H1 (cell line): Measurements from ENCODE around the gene PXDN. TPM values are rescaled to one million over a fixed set of nuclear protein-coding genes. Genes with fewer than 3 reads are reported as not detected.

Source experiments
- CTCF ChIA-PET: fragments of 300-600 bp; sonication (Branson Sonifier 250); formaldehyde crosslinking; loops from one replicate; lab custom pipeline; 2021; ENCODE audit not compliant: partially characterized antibody; lab: Charles Lee
- POLR2A ChIA-PET: fragments of 300-600 bp; sonication (Branson Sonifier 250); formaldehyde crosslinking; loops from one replicate; lab custom pipeline; 2021; ENCODE audit warnings: inconsistent platforms; ENCODE audit not compliant: partially characterized antibody; lab: Charles Lee
- DNase-seq, 2 experiments: peaks; one replicate each; pipeline versions ENCODE4 v3.0.0 to v3.0.0-alpha.2; 2010 to 2022; ENCODE audit warnings: low spot score in 2 of 2, low read depth in 1 of 2, mixed read lengths in 1 of 2
- FAIRE-seq: peaks from 2 replicates; lab custom pipeline; 2011; peaks lifted over from hg19 to GRCh38; lab: Jason Lieb, UNC
- H2AFZ ChIP-seq: 2 replicates; pipeline ENCODE4 v1.8.1; 2012; ENCODE audit warnings: low read length, inconsistent platforms
- H2AK5ac ChIP-seq: 2 replicates; pipeline ENCODE4 v1.6.1; 2013; ENCODE audit warnings: low read depth, low read length
- H2BK120ac ChIP-seq: replicated peaks from 2 replicates; pipeline ENCODE3; 2013; ENCODE audit warnings: low read depth, low read length, inconsistent platforms
- H2BK12ac ChIP-seq: 2 replicates; pipeline ENCODE4 v1.6.1; 2013; ENCODE audit warnings: low read depth, low read length
- H2BK15ac ChIP-seq: 2 replicates; pipeline ENCODE4 v1.6.1; 2013; ENCODE audit warnings: low read length
- H2BK20ac ChIP-seq: 2 replicates; pipeline ENCODE4 v1.6.1; 2013; ENCODE audit warnings: low read length
- H2BK5ac ChIP-seq: 2 replicates; pipeline ENCODE4 v1.6.1; 2013; ENCODE audit warnings: low read depth, low read length
- H3K14ac ChIP-seq: 2 replicates; pipeline ENCODE4 v1.6.1; 2013; ENCODE audit warnings: inconsistent platforms; ENCODE audit not compliant: insufficient read length
- H3K18ac ChIP-seq: 2 replicates; pipeline ENCODE4 v1.6.1; 2013; ENCODE audit warnings: low read length; ENCODE audit errors: extremely low read depth
- H3K23ac ChIP-seq: 2 replicates; pipeline ENCODE4 v1.6.1; 2013; ENCODE audit warnings: inconsistent platforms; ENCODE audit not compliant: insufficient read length
- H3K23me2 ChIP-seq: 2 replicates; pipeline ENCODE4 v1.6.1; 2013; ENCODE audit warnings: low read depth, low read length
- H3K27ac ChIP-seq: 2 replicates; pipeline ENCODE4 v1.6.1; 2011; ENCODE audit warnings: low read depth, low read length, inconsistent platforms
- H3K27me3 ChIP-seq, 4 experiments: replicated peaks in 1 of 4; 1 replicate in 1 of 4; 2 replicates in 3 of 4; pipeline versions ENCODE4 v1.6.1 to v1.8.1; 2011 to 2013; ENCODE audit warnings: low read length in 3 of 4, mild to moderate bottlenecking in 3 of 4, inconsistent platforms in 2 of 4, mixed read lengths in 2 of 4, moderate library complexity in 1 of 4; ENCODE audit not compliant: control insufficient read depth in 3 of 4, insufficient read depth in 3 of 4; ENCODE audit errors: extremely low read depth in 1 of 4
- H3K36me3 ChIP-seq, 4 experiments: 2 replicates each; pipeline versions ENCODE4 v1.6.1 to v1.8.1; 2011 to 2013; ENCODE audit warnings: mild to moderate bottlenecking in 4 of 4, low read length in 3 of 4, moderate library complexity in 2 of 4, control low read depth in 1 of 4, inconsistent platforms in 1 of 4; ENCODE audit not compliant: insufficient read depth in 4 of 4, control insufficient read depth in 2 of 4
- H3K4ac ChIP-seq: replicated peaks from 2 replicates; pipeline ENCODE3; 2013; ENCODE audit warnings: low read length, low read depth, mixed read lengths, inconsistent platforms; ENCODE audit not compliant: insufficient read length
- H3K4me1 ChIP-seq, 4 experiments: replicated peaks in 1 of 4; 1 replicate in 1 of 4; 2 replicates in 3 of 4; pipeline versions ENCODE4 v1.6.1 to v1.8.1; 2011 to 2013; ENCODE audit warnings: low read length in 3 of 4, inconsistent platforms in 2 of 4, mixed read lengths in 1 of 4; ENCODE audit not compliant: insufficient read depth in 4 of 4, control insufficient read depth in 3 of 4
- H3K4me2 ChIP-seq, 2 experiments: 2 replicates each; pipeline versions ENCODE4 v1.6.1 to v1.8.1; 2011 to 2013; ENCODE audit warnings: low read depth in 2 of 2, low read length in 2 of 2, control low read depth in 1 of 2, inconsistent platforms in 1 of 2, mild to moderate bottlenecking in 1 of 2; ENCODE audit not compliant: insufficient read depth in 1 of 2
- H3K4me3 ChIP-seq, 4 experiments: fragments of 200-600, 300-600 bp in 1 of 4; sonication (generic), shearing (Covaris generic), sonication (Bioruptor Twin) in 1 of 4; 2 replicates each; pipeline versions ENCODE4 v1.5.1 to v1.8.1; 2011 to 2016; ENCODE audit warnings: low read length in 4 of 4, low read depth in 3 of 4, control low read depth in 2 of 4, inconsistent platforms in 2 of 4, mild to moderate bottlenecking in 2 of 4, mixed read lengths in 1 of 4, moderate library complexity in 1 of 4; ENCODE audit not compliant: insufficient read depth in 2 of 4; ENCODE audit errors: extremely low read depth in 1 of 4
- H3K56ac ChIP-seq: replicated peaks from 2 replicates; pipeline ENCODE3; 2013; ENCODE audit warnings: low read depth, mild to moderate bottlenecking, mixed read lengths, low read length, inconsistent platforms; ENCODE audit not compliant: insufficient read length
- H3K79me1 ChIP-seq: 2 replicates; pipeline ENCODE4 v1.6.1; 2013; ENCODE audit warnings: low read depth, low read length, control low read depth
- H3K79me2 ChIP-seq, 2 experiments: 2 replicates each; pipeline versions ENCODE4 v1.6.1 to v1.8.1; 2012 to 2013; ENCODE audit warnings: low read length in 2 of 2, mild to moderate bottlenecking in 2 of 2, inconsistent platforms in 1 of 2; ENCODE audit not compliant: insufficient read depth in 2 of 2, control insufficient read depth in 1 of 2
- H3K9ac ChIP-seq, 4 experiments: replicated peaks in 1 of 4; 1 replicate in 1 of 4; 2 replicates in 3 of 4; pipeline versions ENCODE4 v1.6.1 to v1.8.1; 2011 to 2013; ENCODE audit warnings: low read depth in 3 of 4, low read length in 3 of 4, control low read depth in 2 of 4, mild to moderate bottlenecking in 2 of 4, moderate library complexity in 2 of 4, inconsistent platforms in 1 of 4; ENCODE audit errors: extremely low read depth in 1 of 4
- H3K9me3 ChIP-seq, 2 experiments: 2 replicates each; pipeline versions ENCODE4 v1.6.1 to v1.8.1; 2012 to 2013; ENCODE audit warnings: mild to moderate bottlenecking in 2 of 2, moderate library complexity in 2 of 2, control low read depth in 1 of 2, inconsistent platforms in 1 of 2, low read depth in 1 of 2, low read length in 1 of 2, mixed read lengths in 1 of 2; ENCODE audit not compliant: insufficient read depth in 2 of 2
- H4K20me1 ChIP-seq, 2 experiments: replicated peaks in 1 of 2; 2 replicates each; pipeline versions ENCODE3 to v1.8.1; 2011 to 2013; ENCODE audit warnings: inconsistent platforms in 2 of 2, low read length in 2 of 2, mild to moderate bottlenecking in 1 of 2; ENCODE audit not compliant: insufficient read depth in 2 of 2, control insufficient read depth in 1 of 2
- H4K5ac ChIP-seq: 2 replicates; pipeline ENCODE4 v1.6.1; 2013; ENCODE audit warnings: low read length, low read depth, mixed read lengths, inconsistent platforms; ENCODE audit not compliant: insufficient read length
- H4K8ac ChIP-seq: 2 replicates; pipeline ENCODE4 v1.8.0; 2013; ENCODE audit warnings: mild to moderate bottlenecking, moderate library complexity, low read length, inconsistent platforms; ENCODE audit not compliant: insufficient read depth; ENCODE audit errors: extremely low read depth
- H4K91ac ChIP-seq: replicated peaks from 2 replicates; pipeline ENCODE3; 2013; ENCODE audit warnings: low read length, mixed read lengths, inconsistent platforms; ENCODE audit not compliant: insufficient read length
- EP300 ChIP-seq, 2 experiments: IDR thresholded peaks; 1 replicate in 1 of 2; 2 replicates in 1 of 2; pipeline ENCODE4 v1.6.1; 2011 to 2012; ENCODE audit warnings: low read depth in 2 of 2, low read length in 2 of 2, mild to moderate bottlenecking in 2 of 2, borderline replicate concordance in 1 of 2, inconsistent platforms in 1 of 2, moderate library complexity in 1 of 2
- WGBS, 2 experiments: shearing (Covaris generic) in 1 of 2; methylation state at CpG; one replicate each; pipeline versions ENCODE4 v1.1.6 to v1.1.7; 2013 to 2015; ENCODE audit warnings: low lambda C conversion rate in 2 of 2, mixed read lengths in 2 of 2, inconsistent platforms in 1 of 2, low coverage in 1 of 2, missing lambda C conversion rate in 1 of 2; ENCODE audit not compliant: insufficient replicate concordance in 2 of 2, insufficient coverage in 1 of 2, insufficient read length in 1 of 2; ENCODE audit errors: extremely low coverage in 1 of 2, missing lambda C conversion rate in 1 of 2; 5-methylcytosine and 5-hydroxymethylcytosine counted together
- polyA plus RNA-seq, 7 experiments: library from polyadenylated mRNA; depleted of rRNA in 3 of 7; stranded (reverse) in 5 of 7; unstranded in 2 of 7; fragments of >200 nt in 5 of 7; fragments of 200-250 nt in 2 of 7; gene quantifications; 1 replicate in 5 of 7; 2 replicates in 1 of 7; 4 replicates in 1 of 7; pipeline versions ENCODE4 v1.2.1 to v1.2.3, GENCODE V29; 2011 to 2013; ENCODE audit warnings: missing spikeins in 2 of 7, mixed read lengths in 2 of 7
- total RNA-seq: library from RNA; stranded (reverse); fragmentation: NEBNext Ultra II Directional; extraction: Animal tissue kit (Norgen Biotek cat#: 25700); gene quantifications from 2 replicates; pipeline ENCODE4 v1.2.1, GENCODE V29; 2021
- TF ChIP-seq, protein P1 (sequence below): IDR thresholded peaks from 2 replicates; pipeline ENCODE4 v1.6.1; 2012; ENCODE audit warnings: inconsistent platforms

Gene PXDN
- total and polyA plus RNA-seq, 2 of the 8 experiments (the other 6 are each of a cell fraction or from before 2014, with no cell fraction given): 104 to 141 TPM

DNA sequence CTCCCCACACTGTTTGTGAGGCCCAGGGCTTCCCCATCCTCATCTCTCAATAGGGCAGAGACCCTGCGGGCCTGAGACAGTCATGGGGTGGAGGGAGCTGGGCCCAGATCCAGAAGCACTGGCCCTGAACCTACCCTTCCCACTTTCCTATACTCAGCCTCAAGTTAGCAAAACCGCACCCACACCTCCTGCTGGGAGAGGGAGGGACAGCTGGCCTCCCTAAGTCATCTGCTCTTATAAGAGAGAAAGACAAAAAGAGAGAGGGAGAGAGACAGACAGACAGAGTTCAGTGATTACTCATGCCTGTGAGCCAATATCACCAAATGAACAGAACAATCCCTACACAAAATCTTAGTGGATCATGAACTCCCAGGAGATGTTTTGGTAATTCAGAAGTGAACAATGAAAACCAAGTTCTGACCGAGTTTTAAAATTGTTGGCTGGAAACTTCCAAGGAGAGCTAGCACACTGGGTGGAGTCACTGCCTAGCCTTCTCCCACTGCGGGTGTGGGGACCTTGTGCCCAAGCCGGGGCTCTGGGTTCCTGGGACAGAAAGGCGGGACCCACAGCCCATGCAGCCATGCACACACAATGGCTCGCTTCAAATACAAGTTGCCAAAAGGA is 130.5 kb downstream of the PXDN start:
- Histone ChIP-seq H2BK20ac (peak overlapping the region; percentile 53; the same call in 1 of the 2 replicates), H2AK5ac (no peak overlapping the region), H2BK12ac (peak overlapping the region; percentile 75; the same call in 1 of the 2 replicates), H4K91ac (no peak overlapping the region), H3K9ac (no peak overlapping the region; a peak in 1 of 7 replicates), H4K5ac (peak overlapping the region; percentile 38), H2BK15ac (no peak overlapping the region; the same call in 1 of the 2 replicates), H3K56ac (no peak overlapping the region), H3K27ac (no peak overlapping the region), H2BK120ac (no peak overlapping the region), H3K4ac (no peak overlapping the region), H4K8ac (no peak overlapping the region), H3K18ac (no peak overlapping the region; the same call in 1 of the 2 replicates), H3K36me3 (peaks cover 0 to 4% (median 2%) of the 10 kb centered on the region in 4 experiments; a peak in 2 of 8 replicates), H3K79me1 (no peaks in the 10 kb centered on the region), H3K4me1 (peaks cover 12 to 30% (median 22%) of the 10 kb centered on the region in 4 experiments), H3K4me2 (peak overlapping the region in 1 of 2 experiments; percentile 53; a peak in 2 of 4 replicates), H4K20me1 (no peaks in the 10 kb centered on the region), H2BK5ac (peak overlapping the region; percentile 45; the same call in 1 of the 2 replicates), H3K4me3 (no peak overlapping the region), H3K23ac (no peak overlapping the region), H3K79me2 (peaks cover 0 to 6% of the 10 kb centered on the region in 2 experiments; a peak in 1 of 4 replicates), H3K27me3 (no peaks in the 10 kb centered on the region), H3K14ac (no peak overlapping the region), H3K9me3 (no peaks in the 10 kb centered on the region), H3K23me2 (no peaks in the 10 kb centered on the region; the same call in 1 of the 2 replicates), H2AFZ (no peak overlapping the region)
- FAIRE-seq: no peak
- 61% methylated on average over 7 of the region's 7 CpGs; no CpG with 5 or more reads in 1 of the 2 experiments for WGBS, 2 experiments
- TF ChIP-seq, protein P1, sequence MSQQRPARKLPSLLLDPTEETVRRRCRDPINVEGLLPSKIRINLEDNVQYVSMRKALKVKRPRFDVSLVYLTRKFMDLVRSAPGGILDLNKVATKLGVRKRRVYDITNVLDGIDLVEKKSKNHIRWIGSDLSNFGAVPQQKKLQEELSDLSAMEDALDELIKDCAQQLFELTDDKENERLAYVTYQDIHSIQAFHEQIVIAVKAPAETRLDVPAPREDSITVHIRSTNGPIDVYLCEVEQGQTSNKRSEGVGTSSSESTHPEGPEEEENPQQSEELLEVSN: peak; percentile 68; the same call in 1 of the 2 replicates
- no peak for TF ChIP-seq EP300 (IDR thresholded peaks at IDR 0.05; ENCODE audit: borderline replicate concordance in 1 of 2, low read depth in 2 of 2, low read length in 2 of 2)
- ChIA-PET CTCF (interaction anchor here (0.8 to 2.1 kb wide), 5 partner anchors 15 to 137 kb away, joined by 3 to 5 read pairs (median 5); no protein-coding TSS in a partner anchor), POLR2A (interaction anchor here (0.8 to 4.0 kb wide), 7 partner anchors 8 to 94 kb away, joined by 3 to 57 read pairs (median 6); no protein-coding TSS in a partner anchor)
- DNase-seq: no peak
